GM18873 (cell line): Measurements from ENCODE around the gene CAPN14.

Experiments
- ATAC-seq: cut with Tn5 transposase; IDR thresholded peaks from one replicate; pipeline ENCODE4 v1.9.1; 2021; ENCODE audit warnings: mild to moderate bottlenecking, moderate library complexity, moderate number of reproducible peaks; ENCODE audit not compliant: unreplicated experiment, low FRiP score

CAPN14 gene

DNA sequence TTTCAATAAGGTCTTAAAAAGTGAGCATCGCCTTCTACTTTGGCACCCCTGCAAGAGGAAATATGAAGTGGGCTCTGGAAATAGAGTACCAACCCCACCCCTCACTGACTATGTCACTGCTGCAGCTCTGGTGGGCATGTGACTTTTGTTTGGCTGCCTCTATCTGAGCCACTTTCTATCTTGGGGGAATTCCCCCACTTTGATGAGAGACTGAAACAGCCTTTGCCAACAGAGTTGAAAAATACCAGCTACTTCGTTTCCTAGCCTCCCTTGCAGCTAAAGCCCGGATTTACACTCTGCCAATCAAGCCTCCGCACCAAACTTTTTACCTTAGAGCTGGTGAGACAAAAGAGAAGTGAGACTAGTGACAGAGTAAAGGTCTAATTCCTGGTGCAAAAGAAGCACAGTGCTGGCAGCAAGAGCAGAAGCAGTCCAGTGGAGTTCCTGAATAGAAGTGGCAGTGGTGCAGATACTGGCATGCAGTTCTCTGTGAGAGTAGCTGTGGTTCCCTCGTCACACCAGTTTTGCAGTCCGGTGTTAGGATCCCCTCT lies 67.1 kb downstream of the CAPN14 start:
- no peak for ATAC-seq

DNA sequence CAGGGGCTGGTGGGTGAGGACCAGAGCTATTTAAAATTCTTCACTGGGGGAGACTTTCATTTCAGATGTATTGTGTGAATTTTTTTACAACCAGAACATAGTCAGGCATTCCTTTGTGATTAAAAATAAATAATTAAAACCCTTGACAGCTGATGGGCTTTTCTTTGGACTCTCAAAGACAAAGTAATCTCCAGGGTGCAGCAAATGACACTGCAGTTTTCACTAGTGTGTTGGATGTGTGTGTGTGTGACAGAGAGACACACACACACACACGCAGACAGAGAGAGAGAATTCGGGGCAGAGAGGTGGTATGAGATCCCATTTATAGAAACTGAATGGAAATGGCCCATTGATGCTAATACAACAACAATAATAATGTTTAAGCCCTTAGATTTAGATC lies 68.8 kb downstream of the CAPN14 start:
- ATAC-seq, result no peak

DNA sequence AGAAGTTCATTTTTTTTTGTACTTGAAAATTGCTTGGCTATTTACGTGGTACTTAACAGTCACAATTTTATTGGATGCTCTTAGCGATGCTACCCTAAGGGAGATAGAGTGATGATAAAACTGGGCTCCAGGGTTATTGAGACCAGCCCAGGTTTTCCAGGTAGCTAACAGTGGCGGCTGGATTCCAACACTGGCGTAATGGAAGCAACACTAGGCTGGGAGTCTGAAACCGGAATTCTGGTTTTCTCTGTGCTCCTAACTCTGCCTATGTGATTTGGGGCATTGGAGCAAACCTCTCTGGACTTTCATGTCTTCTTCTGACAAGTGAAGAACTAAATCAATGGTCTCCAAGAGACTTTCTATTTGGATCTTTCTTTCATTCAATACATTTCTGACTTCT lies 69.7 kb downstream of the CAPN14 start:
- ATAC-seq, result no peak

DNA sequence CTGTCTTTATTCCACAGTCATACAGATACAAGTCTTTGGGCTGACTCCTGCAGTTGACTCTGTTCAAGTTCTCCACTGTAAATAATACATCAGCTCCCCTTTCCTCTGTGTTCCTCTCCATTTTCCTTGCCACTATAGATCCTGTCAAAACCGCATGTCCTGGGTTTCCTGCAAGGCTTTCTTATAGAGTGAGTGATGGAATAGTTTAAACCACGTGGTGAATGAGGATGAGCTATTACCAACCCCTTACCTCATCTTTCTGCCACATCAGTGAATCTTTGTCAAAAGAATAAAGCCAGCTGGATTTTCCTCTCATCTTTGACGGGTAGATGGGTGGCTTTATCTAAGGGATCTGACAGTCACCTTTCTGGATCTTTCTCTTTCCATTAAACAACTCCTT lies 75.2 kb downstream of the CAPN14 start:
- ATAC-seq, result no peak

DNA sequence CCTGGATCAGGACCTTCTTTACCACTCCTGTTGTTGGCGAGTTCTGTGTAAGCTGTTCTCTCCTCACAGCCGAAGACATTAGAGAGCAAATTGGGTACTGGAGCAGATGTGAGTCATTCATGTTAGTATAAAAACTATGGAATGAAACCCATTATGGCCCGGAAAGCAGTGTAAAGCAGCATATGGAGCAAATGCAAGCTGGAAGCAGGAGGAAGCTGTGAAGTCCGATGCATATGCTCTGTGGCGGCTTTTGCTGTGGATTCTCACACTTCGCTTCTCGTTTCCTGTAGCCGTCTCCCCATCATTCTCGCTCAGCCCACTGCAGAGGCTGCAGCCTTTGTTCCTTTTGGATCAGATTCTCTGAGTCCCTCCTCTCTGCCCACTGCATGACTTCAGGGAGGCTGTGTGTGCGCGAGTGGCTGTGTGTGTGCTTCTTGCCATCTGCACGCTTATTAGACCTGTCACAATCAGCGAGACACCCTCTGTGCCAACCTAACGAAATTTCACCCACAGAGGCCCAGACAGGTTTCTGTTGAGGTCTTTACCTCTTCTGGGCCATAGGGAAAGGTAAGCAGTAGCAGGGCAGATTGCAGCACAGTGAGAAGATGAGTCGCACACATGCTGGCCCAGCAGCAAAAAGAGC lies 75.8 kb downstream of the CAPN14 start:
- no peak for ATAC-seq

DNA sequence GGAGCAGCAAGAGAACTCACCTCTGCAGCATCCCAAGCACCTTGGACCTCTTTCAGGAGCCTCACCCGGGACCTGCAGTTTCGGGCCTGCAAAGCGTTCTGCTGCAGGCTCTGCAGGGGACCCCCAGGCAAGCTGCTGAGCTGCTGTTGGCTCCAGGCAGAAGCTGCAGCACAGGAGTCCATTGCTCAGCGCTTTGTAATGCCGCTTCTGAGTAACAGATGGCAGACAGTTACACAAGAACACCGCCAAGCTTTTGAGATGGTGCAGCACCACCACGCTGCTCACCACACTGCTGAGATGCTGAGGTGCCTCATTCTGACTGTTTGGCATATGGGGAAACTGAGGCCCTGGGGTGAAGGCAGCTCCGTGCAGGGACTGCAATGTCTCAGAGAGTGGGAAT lies 77.2 kb downstream of the CAPN14 start:
- no peak for ATAC-seq

DNA sequence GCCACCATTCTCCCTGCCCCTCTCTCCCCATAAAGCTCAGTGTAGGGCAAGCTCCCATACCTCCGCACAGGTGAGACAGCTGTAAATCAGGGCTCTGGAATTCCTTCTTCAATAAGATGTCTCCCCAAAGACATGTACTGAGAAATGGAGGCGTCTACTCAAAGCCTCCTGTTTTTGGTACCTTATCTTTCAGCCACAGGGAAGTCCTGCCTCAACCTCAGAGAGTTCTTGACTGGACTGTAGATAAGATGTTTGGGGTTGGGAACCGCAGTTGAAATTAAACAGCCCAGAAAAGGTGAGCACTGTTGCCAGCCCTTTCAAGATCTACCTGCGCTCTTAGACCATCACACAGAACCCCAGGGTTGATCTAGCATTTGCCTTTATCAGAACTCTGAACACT lies 77.6 kb downstream of the CAPN14 start:
- no peak for ATAC-seq

DNA sequence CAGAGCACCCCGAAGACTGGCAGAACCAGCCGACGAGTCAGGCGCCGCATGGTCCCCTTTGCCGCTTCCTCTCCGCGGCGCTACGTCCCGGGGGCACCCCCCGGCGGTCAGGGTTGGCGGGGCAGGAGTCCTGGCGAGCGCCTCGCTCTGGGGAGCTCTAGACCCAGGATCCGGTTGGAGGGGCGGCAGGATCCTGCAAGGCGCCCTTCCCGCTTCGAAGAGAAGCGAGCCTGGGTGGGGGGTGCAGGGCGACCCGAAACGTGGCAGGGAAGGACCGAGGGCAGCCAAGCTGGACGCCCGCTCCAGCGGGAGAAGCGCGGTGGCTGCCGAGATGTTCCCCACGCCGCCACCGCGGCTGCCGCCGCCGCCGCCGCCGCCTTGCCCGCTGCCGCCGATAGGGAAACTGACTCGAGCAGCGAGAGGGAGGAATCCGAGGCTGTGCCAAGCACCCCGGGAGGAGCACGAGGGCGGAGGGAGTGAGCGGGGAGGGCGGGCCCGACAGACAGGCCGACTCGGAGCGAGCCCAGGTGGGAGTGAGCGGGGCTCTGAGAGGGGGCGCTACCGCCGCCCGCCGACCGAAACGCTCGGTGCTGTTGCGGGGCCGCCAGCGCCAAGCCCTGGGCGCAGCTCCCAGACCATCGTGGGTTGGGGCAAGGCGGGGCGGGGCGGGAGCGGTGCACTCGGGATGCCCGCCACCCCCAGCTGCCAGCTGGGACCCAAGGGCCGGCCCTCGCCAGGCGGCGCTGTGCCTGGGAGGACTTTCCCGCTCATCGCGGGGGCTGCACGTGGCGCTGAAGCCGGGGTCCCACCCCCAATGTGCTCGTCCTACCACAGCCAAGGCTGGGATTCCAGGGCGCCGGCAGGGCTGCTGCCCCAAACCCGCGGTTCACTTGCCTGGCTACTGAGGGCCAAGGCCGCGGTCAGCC lies 79.0 kb downstream of the CAPN14 start, which contains the start of gene GALNT14:
Gene GALNT14 (minus strand): TSS at position 404 of the 926 bp plus-strand sequence. CDS start 354 bp downstream, at position 50.
- ATAC-seq, result no peak

DNA sequence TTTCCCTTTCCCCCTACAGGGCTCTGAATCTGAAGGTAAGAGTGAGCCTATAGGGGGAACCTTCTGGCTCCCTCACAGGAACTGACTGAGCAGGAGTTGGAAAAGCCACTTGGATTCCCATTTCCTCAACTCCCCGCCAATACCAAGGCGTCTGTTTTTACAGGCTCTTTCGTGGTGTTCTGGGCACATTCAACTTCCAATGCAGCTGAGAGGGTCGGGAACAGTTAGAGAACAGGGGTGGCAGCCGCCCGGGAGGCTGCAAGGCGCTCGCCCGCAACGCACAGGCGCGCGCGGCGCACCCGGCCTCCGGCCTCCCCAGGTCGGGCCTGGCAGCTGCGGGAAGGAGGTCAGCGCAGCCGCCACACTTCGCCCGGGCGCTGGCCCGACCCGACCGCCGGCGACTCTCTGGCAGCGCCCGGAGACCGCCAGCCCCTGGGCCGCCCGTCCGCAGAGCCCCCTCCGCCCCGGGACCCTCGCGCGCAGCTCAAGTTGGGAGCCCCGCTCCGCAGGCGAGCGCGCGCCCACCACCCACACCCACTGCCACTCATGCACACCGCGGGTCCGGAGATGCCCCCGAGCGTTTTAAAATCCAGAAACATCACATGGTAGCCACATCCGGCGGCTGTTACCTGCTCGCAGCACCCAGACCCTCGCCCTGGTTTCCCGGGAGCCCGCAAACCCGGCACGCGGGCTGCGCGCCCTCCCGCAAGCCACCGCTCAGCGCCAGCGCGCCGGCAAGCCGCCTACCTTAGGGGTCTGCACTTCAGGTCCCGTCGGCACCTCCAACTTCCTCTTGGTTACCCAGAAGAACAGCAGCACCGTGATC lies 79.9 kb downstream of the CAPN14 start:
- no peak for ATAC-seq

DNA sequence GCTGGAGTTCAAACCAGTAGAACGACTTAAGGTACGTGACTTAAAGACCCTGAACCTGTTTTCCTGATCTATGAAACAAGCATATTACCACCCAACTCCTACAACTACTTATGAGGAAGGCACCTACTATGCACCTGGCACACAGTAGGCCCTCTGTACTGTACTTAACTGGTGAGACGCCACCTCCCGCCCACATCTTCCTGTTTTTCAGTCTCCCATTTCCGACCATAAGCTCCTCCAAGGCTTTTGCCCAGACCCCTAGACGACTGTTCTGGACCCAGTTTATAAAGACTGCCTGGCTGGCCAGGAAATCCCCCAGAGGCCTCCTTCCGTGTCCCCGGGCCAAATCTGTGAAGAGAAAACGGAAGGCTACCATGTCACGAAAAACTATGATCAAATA lies 80.6 kb downstream of the CAPN14 start:
- no peak for ATAC-seq

DNA sequence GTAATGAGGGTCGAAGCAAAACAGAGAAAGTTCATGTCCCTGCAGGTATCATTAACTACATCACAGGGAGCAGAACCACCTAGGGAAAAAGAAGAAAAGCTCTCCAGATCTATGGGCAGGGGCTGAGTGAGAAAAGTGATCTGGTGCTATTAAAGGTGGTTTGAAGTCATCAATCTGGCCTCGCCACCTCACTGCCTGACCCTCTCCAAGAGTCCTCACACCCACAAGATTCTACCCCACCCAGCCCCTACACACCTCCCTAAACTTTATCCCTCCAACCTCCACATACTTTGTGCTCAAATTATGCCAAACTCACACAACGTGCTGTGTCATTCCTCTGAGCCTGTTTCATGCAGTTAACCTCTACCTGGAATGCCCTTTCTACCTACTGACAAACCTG lies 81.3 kb downstream of the CAPN14 start:
- ATAC-seq, result no peak

DNA sequence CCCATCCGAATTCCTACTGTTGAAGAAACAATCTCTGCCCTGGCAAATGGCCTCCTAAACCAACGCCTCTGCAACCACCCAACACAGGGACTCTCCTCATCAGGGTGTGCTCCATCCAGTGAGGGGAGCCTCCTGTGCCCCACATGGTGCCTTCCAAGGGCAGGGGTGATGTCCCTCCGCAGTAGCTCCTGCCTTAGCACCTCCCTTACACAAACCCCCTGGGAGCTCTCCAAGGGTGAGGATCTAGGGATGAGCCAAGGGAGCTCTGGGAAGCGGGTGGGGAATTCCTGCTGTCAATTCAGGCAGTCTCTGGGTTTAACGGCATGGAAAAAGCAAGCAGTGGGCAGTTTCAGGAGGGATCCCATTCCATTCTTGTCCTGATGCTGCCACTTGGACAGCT lies 82.8 kb downstream of the CAPN14 start:
- no peak for ATAC-seq

DNA sequence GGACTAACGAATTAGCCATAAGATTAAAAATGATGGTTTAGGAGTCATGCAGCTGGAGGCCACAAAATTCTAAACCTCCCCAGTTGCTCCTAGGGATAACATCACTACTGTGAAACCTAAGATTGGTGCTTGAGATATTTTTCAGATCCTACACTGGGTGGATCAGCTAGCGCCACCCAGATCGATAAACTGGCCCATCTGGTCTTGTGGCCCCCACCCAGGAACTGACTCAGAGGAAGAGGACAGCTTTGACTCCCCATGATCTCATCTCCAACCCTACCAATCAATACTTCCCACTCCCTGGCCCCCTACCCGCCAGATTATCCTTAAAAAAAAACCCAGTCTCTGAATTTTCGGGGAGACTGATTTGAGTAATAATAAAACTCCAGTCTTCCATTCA lies 84.5 kb downstream of the CAPN14 start:
- ATAC-seq, result no peak

DNA sequence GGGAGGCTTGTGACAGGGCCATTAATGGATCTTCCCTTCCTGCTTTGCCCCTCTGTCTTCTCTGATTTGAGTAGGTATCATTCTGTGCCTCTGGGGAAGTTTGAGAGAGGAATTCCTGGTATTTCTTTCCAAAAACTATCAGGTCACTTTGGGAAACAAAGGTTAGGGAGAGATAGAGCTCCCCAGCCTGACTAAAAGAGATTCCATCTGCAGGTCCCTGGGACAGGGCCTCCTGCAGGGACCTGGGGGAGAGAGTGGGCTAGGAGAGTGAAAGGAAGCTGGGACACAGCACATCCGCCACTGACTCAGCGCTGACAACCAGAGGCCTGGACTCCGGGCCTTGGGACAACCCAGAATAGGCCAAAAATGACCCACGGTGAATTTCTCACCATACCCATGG lies 85.4 kb downstream of the CAPN14 start:
- ATAC-seq, result no peak

DNA sequence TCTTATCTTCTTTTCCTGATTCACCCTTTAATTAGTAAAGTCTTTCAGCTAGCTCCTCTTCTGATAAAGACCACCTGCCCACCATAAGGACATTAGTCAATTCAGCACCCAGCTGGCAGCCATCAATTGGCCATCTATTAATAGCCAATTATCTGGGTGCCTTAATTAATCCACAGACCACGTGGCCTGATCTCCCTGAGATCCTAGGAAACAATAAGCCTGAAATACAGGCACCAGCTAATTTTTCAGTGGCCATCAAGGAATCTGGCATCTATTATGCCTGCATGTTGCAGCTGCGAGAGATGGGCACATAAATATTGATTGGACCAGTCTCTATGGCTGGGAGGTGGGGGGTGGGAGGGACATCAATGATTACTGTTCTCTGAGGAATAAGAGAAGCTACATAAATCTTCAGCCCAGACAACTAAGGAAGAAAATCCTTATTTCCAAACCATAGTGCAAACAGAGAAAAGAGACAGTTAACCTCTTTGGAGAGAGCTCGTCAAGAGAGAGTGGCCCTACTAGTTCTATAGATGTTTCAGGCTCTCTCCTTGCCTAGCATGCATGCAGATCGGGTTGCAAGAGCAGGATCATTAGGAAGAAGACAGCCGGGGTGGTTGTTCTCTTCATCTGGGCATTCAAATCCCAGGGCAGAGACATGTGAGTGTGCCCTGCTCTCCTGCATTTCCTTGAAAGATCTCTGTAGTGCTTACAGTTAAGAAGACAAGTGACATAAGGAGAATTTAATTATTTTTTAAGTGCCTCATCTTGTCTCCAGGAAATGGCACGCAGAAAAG lies 87.7 kb downstream of the CAPN14 start:
- ATAC-seq, result no peak

DNA sequence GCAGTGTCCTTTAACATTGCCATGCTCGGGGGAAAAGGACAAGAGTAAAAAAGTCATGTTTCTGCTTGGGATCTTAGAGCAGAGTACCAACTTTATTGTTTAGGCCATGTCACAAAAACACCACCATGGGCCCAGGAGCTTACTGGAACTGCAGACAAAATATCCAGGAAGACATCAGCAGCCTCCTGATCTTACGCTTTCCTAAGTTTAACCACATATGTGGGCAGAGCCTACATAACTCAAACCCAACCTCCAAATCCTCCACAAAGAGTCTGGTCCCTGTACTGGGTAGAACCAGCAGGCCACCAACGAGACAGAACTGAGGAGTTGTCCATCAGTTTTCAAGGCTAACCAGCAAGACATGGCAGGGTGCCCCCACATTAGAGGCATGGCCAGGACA lies 89.4 kb downstream of the CAPN14 start:
- ATAC-seq, result no peak

DNA sequence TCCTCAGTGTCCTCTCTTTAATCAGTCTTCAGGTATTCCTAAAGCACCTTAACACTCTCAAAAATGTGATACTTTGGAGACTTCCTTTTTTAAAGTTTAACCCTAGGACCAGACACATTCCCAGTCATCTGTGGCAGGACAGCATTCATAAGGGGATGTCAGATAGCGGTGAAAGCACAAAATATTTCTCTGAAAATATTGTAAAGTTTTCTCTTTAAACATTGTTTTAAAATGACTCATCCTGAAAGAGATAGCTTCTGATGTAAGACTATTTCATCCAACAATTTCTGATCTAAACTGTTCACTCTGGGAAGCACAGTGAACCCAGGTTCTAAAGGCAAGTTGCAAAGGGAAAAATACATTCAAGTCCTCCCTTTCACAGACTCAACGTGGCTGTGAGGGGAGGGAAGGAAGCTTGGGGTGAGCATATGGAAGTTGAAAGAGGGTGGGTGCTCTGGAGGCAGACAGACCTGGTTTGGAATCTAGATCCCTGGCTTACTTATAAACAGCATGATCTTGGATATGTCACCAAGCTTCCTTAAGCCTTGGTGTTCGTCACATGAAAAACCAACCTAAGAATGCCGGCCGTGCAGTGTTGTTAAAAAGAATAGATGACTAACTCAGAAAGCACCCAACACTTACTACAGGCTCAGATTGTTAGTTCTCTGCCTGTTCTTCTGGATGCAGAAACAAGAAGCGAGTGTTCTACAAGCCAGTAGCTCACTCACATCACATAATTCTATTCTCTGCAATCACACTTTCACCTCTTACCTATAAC lies 91.2 kb downstream of the CAPN14 start:
- no peak for ATAC-seq

DNA sequence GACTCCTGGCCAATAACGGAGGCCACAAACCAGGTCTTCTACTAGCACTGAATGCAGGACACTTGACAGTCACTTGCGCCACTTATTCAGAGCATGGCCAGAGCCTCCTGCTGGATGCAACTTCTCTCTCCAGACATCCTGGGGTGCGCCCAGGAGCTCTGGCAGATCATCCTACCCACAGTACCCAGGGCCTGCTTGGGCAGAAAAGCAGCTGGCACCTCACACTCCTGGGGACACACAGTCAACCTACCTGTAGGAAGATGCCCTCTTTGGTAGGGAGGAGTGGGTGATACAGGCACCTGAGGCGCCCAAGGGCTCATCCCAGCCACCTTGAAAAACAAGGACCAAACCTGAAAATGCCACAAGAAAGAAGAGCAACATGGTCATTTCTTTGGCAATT lies 92.4 kb downstream of the CAPN14 start:
- ATAC-seq, result no peak
